Endothelial cell of umbilical vein (primary cell): ENCODE data around the gene MNAT1.

Experiments used
- CTCF ChIP-seq, 2 donors: IDR thresholded peaks; 1 replicate in 1 of 2; 2 replicates in 1 of 2; pipeline ENCODE4 v1.5.1; 2011; ENCODE audit warnings: low read length in 2 of 2, mild to moderate bottlenecking in 2 of 2, moderate library complexity in 2 of 2, control low read depth in 1 of 2, inconsistent platforms in 1 of 2, low read depth in 1 of 2; ENCODE audit not compliant: insufficient read depth in 1 of 2; ENCODE audit errors: extremely low read depth in 1 of 2
- EZH2 ChIP-seq: IDR thresholded peaks from 2 replicates; pipeline ENCODE4 v1.6.1; 2012; ENCODE audit warnings: borderline replicate concordance, low read depth, mild to moderate bottlenecking, moderate library complexity, low read length, inconsistent platforms; ENCODE audit not compliant: severe bottlenecking
- POLR2A ChIP-seq: IDR thresholded peaks from 2 replicates; pipeline ENCODE4 v1.6.1; 2012; ENCODE audit warnings: low read depth, mild to moderate bottlenecking, control low read depth, low read length

DNA sequence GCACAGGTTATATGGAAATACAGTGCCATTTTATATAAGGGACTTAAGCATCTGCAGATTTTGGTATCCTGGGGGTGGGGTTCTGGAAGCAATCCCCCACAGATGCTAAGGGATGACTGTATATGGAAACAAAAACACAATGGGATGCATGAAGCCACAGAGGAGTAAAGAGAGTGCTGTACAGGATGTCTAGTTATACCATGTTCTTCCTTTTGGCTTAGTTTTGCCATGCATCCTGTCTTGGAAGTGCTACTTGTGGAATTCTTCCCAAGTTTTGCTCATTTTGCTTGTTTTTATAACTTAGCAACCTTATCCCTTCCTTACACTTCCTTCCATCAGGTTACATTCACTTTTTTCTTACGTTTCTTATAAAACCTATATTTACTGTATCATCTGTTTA lies 190.7 kb downstream of the MNAT1 start:
- TF ChIP-seq POLR2A (peak; percentile 23), CTCF (IDR thresholded peaks at IDR 0.05; ENCODE audit: extremely low read depth in 1 of 2, insufficient read depth in 1 of 2, low read depth in 1 of 2, low read length in 2 of 2) (no peak), EZH2 (no peak)
